ENCODE measurements around the gene BSND.

- no peak for TF ChIP-seq EZH2 (IDR thresholded peaks at IDR 0.05; ENCODE audit: insufficient read depth, poor library complexity, severe bottlenecking)
- TF ChIP-seq EZH2phosphoT487 (IDR thresholded peaks at IDR 0.05; ENCODE audit: insufficient read depth, low read depth): no peak
Measured at GRCh38 chr1:54950006-54950368, 48.7 kb upstream of the BSND start.

Measured in GM23248 (cell line).